ENCODE data around the gene ATG10.
"Not testable (repeated sequence)": the region's sequence is repeated elsewhere in the genome, so short reads cannot be mapped to it uniquely, and the experiment has no call there.

ATG10 gene

GRCh38 chr5:81936750-81937149 lies 35.1 kb upstream of the ATG10 start:
- DNase-seq (ENCODE audit: low read depth, low spot score), result no peak
- in situ Hi-C loops (cut with HindIII; ENCODE audit: low sequenced_read_pairs), result no loop called here
- TF ChIP-seq CTCF (IDR thresholded peaks at IDR 0.05; ENCODE audit: low read depth, low read length), result no peak
- H3K4me3 ChIP-seq (ENCODE audit: low read depth, low read length), result no peak overlapping the region

- no peak for TF ChIP-seq CTCF (IDR thresholded peaks at IDR 0.05; ENCODE audit: low read depth, low read length)
- no peak overlapping the region for H3K4me3 ChIP-seq (ENCODE audit: low read depth, low read length)
- in situ Hi-C loops (cut with HindIII; ENCODE audit: low sequenced_read_pairs), result no loop called here
- DNase-seq (ENCODE audit: low read depth, low spot score), result no peak
Observed at GRCh38 chr5:81942746-81943145, 29.1 kb upstream of the ATG10 start.

GRCh38 chr5:81948349-81948748 lies 23.5 kb upstream of the ATG10 start:
- no peak for TF ChIP-seq CTCF (IDR thresholded peaks at IDR 0.05; ENCODE audit: low read depth, low read length)
- in situ Hi-C loops (cut with HindIII; ENCODE audit: low sequenced_read_pairs), result no loop called here
- peak; percentile 10 for DNase-seq (ENCODE audit: low read depth, low spot score)
- H3K4me3 ChIP-seq (ENCODE audit: low read depth, low read length), result no peak overlapping the region

GRCh38 chr5:81949462-81949861 lies 22.4 kb upstream of the ATG10 start:
- in situ Hi-C loops (cut with HindIII; ENCODE audit: low sequenced_read_pairs), result no loop called here
- peak; percentile 18 for DNase-seq (ENCODE audit: low read depth, low spot score)
- no peak overlapping the region for H3K4me3 ChIP-seq (ENCODE audit: low read depth, low read length)

GRCh38 chr5:81950996-81951395 lies 20.8 kb upstream of the ATG10 start:
- H3K4me3 ChIP-seq (ENCODE audit: low read depth, low read length), result no peak overlapping the region
- in situ Hi-C loops (cut with HindIII; ENCODE audit: low sequenced_read_pairs), result no loop called here
- no peak for DNase-seq (ENCODE audit: low read depth, low spot score)
- no peak for TF ChIP-seq CTCF (IDR thresholded peaks at IDR 0.05; ENCODE audit: low read depth, low read length)

More at GRCh38 chr5:81949462-81949861, 22.4 kb upstream of the ATG10 start:
- no peak for TF ChIP-seq CTCF (IDR thresholded peaks at IDR 0.05; ENCODE audit: low read depth, low read length)

GRCh38 chr5:81954796-81955195 lies 17.0 kb upstream of the ATG10 start:
- H3K4me3 ChIP-seq (ENCODE audit: low read depth, low read length); DNase-seq (ENCODE audit: low read depth, low spot score); in situ Hi-C loops (cut with HindIII; ENCODE audit: low sequenced_read_pairs): not testable (repeated sequence)

- H3K4me3 ChIP-seq (ENCODE audit: low read depth, low read length); DNase-seq (ENCODE audit: low read depth, low spot score); in situ Hi-C loops (cut with HindIII; ENCODE audit: low sequenced_read_pairs): not testable (repeated sequence)
Observed at GRCh38 chr5:81958129-81958528, 13.7 kb upstream of the ATG10 start.

Measured in astrocyte of the spinal cord (primary cell).